ENCODE measurements around the gene PHACTR1. TPM values are rescaled to one million over a fixed set of nuclear protein-coding genes. Genes with fewer than 3 reads are reported as not detected.

Gene PHACTR1
- total RNA-seq, 1 experiment from 2014 or later = 0.05 TPM

DNA sequence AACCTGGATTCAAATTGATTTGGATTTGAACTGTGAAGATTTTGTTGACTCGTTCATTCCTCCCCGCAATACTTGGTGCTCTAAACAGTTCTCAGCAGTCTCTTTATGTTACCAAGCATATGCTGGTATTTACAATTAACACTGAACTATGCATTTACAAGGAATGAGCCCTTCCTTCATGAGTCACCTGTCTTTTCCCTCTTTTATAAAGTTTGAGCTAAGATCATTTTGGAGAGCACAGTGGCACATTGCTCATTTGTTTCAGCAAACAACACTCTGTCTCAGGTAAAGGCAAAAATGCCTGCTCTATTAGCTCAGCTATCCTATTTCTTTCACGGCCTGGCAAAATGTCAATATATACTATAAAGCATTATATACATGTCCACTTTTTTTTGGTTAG lies 285.4 kb downstream of the PHACTR1 start:
- ChIA-PET POLR2A (no interaction called here), CTCF (no interaction called here)
- ATAC-seq = no peak
- no peak for TF ChIP-seq POLR2AphosphoS5 (IDR thresholded peaks at IDR 0.05; ENCODE audit: low read depth, low read length)
- TF ChIP-seq TCF7L2 (IDR thresholded peaks at IDR 0.05; ENCODE audit: low read depth, low read length) = no peak
- TF ChIP-seq, protein P1, sequence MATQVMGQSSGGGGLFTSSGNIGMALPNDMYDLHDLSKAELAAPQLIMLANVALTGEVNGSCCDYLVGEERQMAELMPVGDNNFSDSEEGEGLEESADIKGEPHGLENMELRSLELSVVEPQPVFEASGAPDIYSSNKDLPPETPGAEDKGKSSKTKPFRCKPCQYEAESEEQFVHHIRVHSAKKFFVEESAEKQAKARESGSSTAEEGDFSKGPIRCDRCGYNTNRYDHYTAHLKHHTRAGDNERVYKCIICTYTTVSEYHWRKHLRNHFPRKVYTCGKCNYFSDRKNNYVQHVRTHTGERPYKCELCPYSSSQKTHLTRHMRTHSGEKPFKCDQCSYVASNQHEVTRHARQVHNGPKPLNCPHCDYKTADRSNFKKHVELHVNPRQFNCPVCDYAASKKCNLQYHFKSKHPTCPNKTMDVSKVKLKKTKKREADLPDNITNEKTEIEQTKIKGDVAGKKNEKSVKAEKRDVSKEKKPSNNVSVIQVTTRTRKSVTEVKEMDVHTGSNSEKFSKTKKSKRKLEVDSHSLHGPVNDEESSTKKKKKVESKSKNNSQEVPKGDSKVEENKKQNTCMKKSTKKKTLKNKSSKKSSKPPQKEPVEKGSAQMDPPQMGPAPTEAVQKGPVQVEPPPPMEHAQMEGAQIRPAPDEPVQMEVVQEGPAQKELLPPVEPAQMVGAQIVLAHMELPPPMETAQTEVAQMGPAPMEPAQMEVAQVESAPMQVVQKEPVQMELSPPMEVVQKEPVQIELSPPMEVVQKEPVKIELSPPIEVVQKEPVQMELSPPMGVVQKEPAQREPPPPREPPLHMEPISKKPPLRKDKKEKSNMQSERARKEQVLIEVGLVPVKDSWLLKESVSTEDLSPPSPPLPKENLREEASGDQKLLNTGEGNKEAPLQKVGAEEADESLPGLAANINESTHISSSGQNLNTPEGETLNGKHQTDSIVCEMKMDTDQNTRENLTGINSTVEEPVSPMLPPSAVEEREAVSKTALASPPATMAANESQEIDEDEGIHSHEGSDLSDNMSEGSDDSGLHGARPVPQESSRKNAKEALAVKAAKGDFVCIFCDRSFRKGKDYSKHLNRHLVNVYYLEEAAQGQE (IDR thresholded peaks at IDR 0.05; ENCODE audit: insufficient read depth in 1 of 2, low read depth in 2 of 2, low read length in 1 of 2) = no peak
- TF ChIP-seq SIN3A (IDR thresholded peaks at IDR 0.05; ENCODE audit: borderline replicate concordance, insufficient read depth, low read depth, low read length) = no peak
- TF ChIP-seq, protein P2, sequence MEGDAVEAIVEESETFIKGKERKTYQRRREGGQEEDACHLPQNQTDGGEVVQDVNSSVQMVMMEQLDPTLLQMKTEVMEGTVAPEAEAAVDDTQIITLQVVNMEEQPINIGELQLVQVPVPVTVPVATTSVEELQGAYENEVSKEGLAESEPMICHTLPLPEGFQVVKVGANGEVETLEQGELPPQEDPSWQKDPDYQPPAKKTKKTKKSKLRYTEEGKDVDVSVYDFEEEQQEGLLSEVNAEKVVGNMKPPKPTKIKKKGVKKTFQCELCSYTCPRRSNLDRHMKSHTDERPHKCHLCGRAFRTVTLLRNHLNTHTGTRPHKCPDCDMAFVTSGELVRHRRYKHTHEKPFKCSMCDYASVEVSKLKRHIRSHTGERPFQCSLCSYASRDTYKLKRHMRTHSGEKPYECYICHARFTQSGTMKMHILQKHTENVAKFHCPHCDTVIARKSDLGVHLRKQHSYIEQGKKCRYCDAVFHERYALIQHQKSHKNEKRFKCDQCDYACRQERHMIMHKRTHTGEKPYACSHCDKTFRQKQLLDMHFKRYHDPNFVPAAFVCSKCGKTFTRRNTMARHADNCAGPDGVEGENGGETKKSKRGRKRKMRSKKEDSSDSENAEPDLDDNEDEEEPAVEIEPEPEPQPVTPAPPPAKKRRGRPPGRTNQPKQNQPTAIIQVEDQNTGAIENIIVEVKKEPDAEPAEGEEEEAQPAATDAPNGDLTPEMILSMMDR (IDR thresholded peaks at IDR 0.05) = no peak
- no peaks in the 10 kb centered on the region for H3K9me3 ChIP-seq (ENCODE audit: control insufficient read depth, insufficient read depth, low read depth, low read length)
- peaks cover 4% of the 10 kb centered on the region for H3K27me3 ChIP-seq (ENCODE audit: control insufficient read depth, insufficient read depth, low read length)
- H3K4me3 ChIP-seq (ENCODE audit: low read depth in 2 of 2, low read length in 2 of 2) = no peak overlapping the region
- no TSS peak for BruUV-seq (replicated peaks)
- no peaks in the 10 kb centered on the region; the same call in 1 of the 2 replicates for H3K36me3 ChIP-seq (ENCODE audit: control insufficient read depth, insufficient read depth, low read length)
- no peaks in the 10 kb centered on the region for H3K4me1 ChIP-seq (ENCODE audit: control insufficient read depth, insufficient read depth, low read length)
- DNase-seq (ENCODE audit: low read depth, low spot score) = no peak
- in situ Hi-C loops (cut with HindIII; ENCODE audit: low pct_unique_long_range_greater_than_20kb, low sequenced_read_pairs) (no loop called here), intact Hi-C loops (cut with micrococcal nuclease; ENCODE audit: unreplicated experiment) (no loop called here)
- H3K27ac ChIP-seq (ENCODE audit: low read length) = no peak overlapping the region

DNA sequence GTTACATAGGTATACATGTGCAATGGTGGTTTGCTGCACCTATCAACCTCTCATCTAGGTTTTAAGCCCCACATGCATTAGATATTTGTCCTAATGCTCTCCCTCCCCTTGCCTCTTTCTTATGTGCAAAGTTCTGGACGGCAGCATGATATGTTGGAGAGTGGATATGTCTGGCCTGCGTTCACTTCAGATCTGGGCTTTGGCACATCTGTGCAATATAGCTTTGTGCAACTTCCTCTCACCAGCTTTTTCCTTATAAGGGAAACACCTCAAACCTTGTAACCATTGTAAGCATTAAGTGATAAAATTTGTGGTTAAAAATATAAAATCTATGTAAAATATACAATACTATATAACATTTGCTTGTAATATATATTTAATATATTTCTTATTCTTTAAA lies 288.0 kb downstream of the PHACTR1 start:
- BruUV-seq (replicated peaks) = no TSS peak
- ChIA-PET CTCF (interaction anchor here (0.7 kb wide), 1 partner anchor 31 kb away, joined by 3 read pairs; no protein-coding TSS in a partner anchor), POLR2A (no interaction called here)
- intact Hi-C loops (cut with micrococcal nuclease; ENCODE audit: unreplicated experiment) (no loop called here), in situ Hi-C loops (cut with HindIII; ENCODE audit: low pct_unique_long_range_greater_than_20kb, low sequenced_read_pairs) (no loop called here)
- no peaks in the 10 kb centered on the region; the same call in 1 of the 2 replicates for H3K36me3 ChIP-seq (ENCODE audit: control insufficient read depth, insufficient read depth, low read length)
- no peak overlapping the region for H3K27ac ChIP-seq (ENCODE audit: low read length)
- TF ChIP-seq, protein P2 (IDR thresholded peaks at IDR 0.05) = no peak
- TF ChIP-seq TCF7L2 (IDR thresholded peaks at IDR 0.05; ENCODE audit: low read depth, low read length) (no peak), SIN3A (IDR thresholded peaks at IDR 0.05; ENCODE audit: borderline replicate concordance, insufficient read depth, low read depth, low read length) (no peak), POLR2AphosphoS5 (IDR thresholded peaks at IDR 0.05; ENCODE audit: low read depth, low read length) (no peak)
- TF ChIP-seq, protein P1 (IDR thresholded peaks at IDR 0.05; ENCODE audit: insufficient read depth in 1 of 2, low read depth in 2 of 2, low read length in 1 of 2) = no peak
- peaks cover 12% of the 10 kb centered on the region for H3K27me3 ChIP-seq (ENCODE audit: control insufficient read depth, insufficient read depth, low read length)
- no peaks in the 10 kb centered on the region for H3K4me1 ChIP-seq (ENCODE audit: control insufficient read depth, insufficient read depth, low read length)
- DNase-seq (ENCODE audit: low read depth, low spot score) = no peak
- H3K9me3 ChIP-seq (ENCODE audit: control insufficient read depth, insufficient read depth, low read depth, low read length) = no peaks in the 10 kb centered on the region
- H3K4me3 ChIP-seq (ENCODE audit: low read depth in 2 of 2, low read length in 2 of 2) = no peak overlapping the region
- no peak for ATAC-seq
